ENCODE measurements around the gene EME2.
A peak's percentile ranks its signal among the peaks of the same experiment; 100 is the strongest.

EME2 gene

DNA sequence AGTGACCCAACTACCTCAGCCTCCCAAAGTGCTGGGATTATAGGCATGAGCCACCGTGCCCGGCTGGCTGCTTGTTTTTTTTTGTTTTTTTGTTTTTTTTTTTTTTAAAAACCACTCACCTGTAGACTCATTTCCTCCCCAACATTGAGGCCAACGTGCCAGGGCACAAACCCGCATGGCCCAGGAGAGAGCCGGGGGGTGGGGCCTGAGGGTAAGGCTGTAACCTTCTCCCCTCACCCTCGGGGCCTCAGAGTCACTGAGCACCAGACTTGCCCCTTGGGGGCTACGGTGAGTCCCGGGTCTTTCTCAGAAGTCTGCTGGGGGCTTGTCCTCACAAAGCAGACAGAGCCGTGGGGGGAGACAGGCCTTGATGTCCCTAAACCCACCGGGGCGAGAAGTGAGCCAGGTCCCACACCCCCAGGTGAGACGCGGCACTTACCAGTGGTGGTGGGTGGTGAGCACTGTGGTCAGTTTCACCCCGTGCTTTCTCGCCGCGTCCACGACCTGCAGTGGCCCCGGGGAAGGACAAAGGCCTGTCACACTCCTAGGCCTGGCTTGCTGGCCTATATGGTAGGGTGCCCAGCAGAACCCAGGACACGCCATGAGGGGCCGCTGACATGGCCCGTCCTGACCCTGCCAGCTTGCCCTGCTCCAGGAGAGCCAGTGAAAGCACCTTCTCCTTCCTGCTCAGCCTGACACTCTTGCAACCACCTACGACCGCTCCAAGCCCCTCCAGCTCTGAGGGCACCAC, 49.4 kb downstream of the EME2 start:
- DNase-seq: no peak

DNA sequence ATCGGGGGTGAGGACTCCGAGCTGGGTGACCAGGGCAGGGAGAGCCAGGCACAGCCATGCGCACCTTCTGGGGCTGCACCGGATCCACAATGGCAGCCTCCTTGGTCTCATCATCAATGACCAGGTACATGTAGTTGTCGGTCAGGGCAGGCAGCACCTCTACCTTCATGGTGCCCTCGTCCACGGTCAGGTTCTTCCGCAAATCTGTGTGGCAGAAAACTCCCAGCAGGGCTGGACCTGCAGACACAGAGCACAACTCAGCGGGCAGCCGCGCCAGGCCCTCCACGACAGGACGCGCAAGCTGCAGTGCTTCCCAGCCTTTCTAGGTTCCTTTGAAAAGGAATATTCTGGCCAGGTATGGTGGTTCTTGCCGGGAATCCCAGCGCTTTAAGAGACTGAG, 50.2 kb downstream of the EME2 start:
- DNase-seq: no peak

DNA sequence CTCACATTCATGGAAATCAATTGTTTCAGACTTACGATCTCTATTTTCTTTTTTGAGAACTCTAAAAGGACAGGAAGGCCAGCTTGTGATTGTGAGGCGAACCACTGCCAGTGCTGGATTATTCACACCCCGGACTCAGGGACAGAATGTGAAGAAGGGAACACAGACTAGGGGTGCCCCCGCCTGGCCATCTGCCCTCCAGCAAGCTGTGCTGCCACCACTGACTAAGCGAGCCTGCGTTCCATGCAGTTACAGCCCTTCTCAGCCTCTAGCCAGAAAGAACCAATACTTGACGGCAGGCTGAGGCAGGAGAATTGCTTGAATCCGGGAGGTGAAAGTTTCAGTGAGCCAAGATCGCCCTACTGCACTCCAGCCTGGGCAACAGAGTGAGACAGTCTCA, 51.2 kb downstream of the EME2 start:
- peak in 1 of 2 donors; percentile 4 for DNase-seq

DNA sequence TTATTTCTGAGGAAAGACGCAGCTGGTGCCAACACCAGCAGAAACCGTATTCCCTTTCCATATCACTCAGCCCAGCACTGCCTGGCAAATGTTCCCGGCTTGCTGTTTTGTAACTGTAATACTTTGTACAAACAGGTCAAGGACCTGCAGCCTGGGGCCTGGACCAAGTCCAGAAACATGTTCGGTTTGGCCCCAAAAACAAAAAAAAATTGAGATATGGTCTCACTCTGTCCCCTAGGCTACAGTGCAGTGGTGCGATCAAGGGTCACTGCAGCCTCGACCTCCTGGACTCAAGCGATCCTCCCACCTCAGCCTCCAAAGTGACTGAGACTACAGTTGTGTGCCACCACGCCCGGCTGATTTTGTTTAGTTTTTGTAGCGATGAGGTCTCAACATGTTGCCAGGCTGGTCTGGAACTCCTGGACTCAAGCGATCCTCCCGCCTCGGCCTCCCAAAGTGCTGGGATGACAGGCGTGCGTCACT, 52.8 kb downstream of the EME2 start:
- DNase-seq: no peak
